NOMO-1 treated with DMSO at 0.1 percent for 48 hours (cell line): ENCODE data around the gene SLA2.
A peak's percentile ranks its signal among the peaks of the same experiment; 100 is the strongest.
"Not testable (repeated sequence)": the region's sequence is repeated elsewhere in the genome, so short reads cannot be mapped to it uniquely, and the experiment has no call there.

Source experiments
- DNase-seq: peaks from one replicate; lab custom pipeline; 2025; ENCODE audit not compliant: unreplicated experiment; lab: John Stamatoyannopoulos, UW

The SLA2 gene

GRCh38 chr20:36576081-36576445 lies 69.9 kb downstream of the SLA2 start:
- no peak for DNase-seq

- peak; percentile 15 for DNase-seq
Observed at GRCh38 chr20:36574366-36575135, 71.4 kb downstream of the SLA2 start.

GRCh38 chr20:36573798-36574365 lies 72.1 kb downstream of the SLA2 start:
- peak; percentile 40 for DNase-seq

GRCh38 chr20:36573103-36573797 lies 72.7 kb downstream of the SLA2 start, which contains the start of gene TGIF2:
TGIF2 (plus strand) TSS chr20:36573597; CDS start chr20:36578775, 5,178 bp downstream.
- peak; percentile 73 for DNase-seq

GRCh38 chr20:36572701-36573102 lies 73.3 kb downstream of the SLA2 start:
- no peak for DNase-seq

DNA sequence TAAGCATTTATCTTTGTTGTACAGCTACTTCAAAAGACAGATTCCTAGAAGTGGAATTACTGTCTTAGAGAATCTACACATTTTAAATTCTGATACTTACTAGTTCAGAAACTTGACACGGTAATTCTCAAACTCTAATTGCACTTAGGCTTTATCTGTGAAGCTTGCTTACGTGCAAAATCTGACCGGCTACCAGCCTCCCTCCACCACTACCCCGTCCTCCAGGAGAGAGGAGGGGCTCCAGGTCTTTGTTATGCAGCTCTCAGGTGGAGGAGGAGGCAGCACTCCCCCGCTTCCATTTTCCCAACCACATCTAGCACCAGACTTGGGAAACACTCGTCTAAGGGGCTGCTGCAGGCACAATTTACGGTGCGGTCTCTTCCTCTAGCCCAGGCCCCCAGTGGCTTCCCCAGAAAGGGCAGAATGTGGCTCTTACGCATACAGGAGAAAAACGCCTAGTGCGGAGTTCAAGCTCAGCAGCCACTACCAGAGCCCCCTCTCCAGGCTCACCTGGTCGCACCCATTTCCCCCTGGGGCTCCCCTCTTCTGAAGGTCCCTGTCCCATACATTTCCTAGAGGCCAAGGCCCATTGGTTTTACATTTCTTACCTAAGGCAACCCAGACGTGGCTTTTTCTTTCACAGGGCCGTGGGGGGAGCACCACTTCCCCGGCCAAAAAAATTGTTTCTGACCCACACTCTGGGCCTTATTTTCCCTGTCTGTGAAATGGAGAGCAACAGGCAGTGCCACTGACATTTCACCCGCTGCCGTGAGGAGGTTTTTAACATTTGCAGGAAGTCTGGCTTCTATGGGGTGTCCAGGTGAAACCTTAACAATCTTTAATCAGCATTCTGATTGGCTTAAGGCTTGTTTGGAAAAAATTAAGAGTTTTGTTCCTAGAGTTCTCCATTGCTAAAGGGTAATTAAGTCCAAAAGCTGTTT lies 74.2 kb downstream of the SLA2 start:
- no peak for DNase-seq

- no peak for DNase-seq
Observed at GRCh38 chr20:36569847-36570429, 76.1 kb downstream of the SLA2 start.

DNA sequence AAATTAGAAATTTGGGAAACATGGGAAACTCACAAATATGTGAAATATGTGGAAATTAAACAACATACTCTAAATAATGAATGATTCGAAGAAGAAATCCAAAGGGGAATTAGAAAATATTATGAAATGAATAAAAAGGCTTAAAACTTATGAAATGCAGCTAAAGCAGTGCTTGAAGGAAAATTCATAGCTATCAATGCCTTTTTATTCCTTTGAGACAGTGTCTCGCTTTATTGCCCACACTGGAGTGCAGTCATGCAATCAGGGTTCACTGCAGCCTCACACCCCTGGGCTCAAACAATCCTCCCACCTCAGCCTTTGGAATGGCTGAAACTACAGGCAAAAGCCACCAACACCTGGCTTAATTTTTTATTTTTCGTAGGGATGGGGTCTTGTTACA lies 80.5 kb downstream of the SLA2 start:
- DNase-seq = no peak

- not testable (repeated sequence) for DNase-seq
Observed at GRCh38 chr20:36564726-36565121, 81.3 kb downstream of the SLA2 start.

GRCh38 chr20:36564078-36564725 lies 81.8 kb downstream of the SLA2 start:
- not testable (repeated sequence) for DNase-seq

DNA sequence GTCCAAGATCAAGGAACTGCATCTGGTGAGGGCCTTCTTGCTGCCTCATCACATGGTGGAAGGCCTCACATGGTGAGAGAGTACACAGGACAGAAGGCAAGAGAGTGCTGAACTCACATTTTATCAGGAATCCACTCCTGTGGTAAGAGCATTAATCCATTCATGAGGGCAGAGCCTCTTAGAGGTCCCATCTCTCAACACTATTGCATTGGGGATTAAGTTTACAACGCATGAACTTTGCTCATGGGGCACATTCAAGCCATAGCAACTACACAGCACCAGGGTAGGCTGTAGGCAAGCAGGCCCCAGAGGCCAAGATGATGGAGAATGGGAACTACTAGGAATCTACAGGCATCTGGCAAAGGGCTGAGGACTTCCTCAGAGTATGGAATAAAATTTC lies 82.6 kb downstream of the SLA2 start:
- DNase-seq = no peak

DNA sequence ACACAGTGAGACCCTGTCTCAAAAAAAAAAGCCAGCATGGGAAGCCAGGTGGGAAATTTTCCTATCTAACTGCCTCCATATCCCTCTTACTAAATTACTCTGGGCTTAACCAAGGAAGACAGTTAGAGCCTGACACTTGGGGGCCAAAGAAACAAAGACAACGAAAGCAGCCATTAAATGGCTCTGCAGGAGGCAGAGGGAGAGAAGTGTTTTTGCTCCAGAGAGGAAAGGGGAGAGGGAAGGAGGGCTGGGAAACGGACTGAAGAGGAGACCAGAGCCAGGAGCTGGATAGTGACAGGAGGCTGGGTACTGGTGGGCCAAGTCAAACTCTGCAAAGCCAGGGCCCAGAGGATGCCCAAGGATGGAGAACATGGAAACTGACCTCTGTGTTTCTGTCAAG lies 83.3 kb downstream of the SLA2 start:
- no peak for DNase-seq
